Endothelial cell of umbilical vein (primary cell): ENCODE measurements around the gene GAD2. TPM values are rescaled to one million over a fixed set of nuclear protein-coding genes. Genes with fewer than 3 reads are reported as not detected.

Experiments
- BruUV-seq: library from RNA; stranded (reverse); fragments of 400-500 nt; replicated peaks from 2 replicates; lab custom pipeline; 2021; lab: Mats Ljungman, UMichigan
- CTCF ChIA-PET: fragments of 300-600, 350-600 bp; sonication (Branson Sonifier 250); formaldehyde crosslinking; loops from one replicate; lab custom pipeline; 2021; ENCODE audit warnings: antibody characterized with exemption, inconsistent platforms; lab: Charles Lee
- POLR2A ChIA-PET: fragments of 300-600, 350-600 bp; sonication (Branson Sonifier 250); formaldehyde crosslinking; loops from one replicate; lab custom pipeline; 2021; ENCODE audit warnings: antibody characterized with exemption, inconsistent platforms; lab: Charles Lee
- DNase-seq: peaks from one replicate; pipeline ENCODE4 v3.0.0-alpha.2; 2011; ENCODE audit warnings: low read depth, low spot score
- FAIRE-seq: peaks from 2 replicates; lab custom pipeline; 2011; peaks lifted over from hg19 to GRCh38; lab: Jason Lieb, UNC
- H2AFZ ChIP-seq: 2 replicates; pipeline ENCODE4 v1.6.0; 2012; ENCODE audit warnings: low read depth, low read length, control low read depth, inconsistent platforms
- H3K27ac ChIP-seq: 2 replicates; pipeline ENCODE4 v1.5.1; 2011; ENCODE audit warnings: low read depth, mild to moderate bottlenecking, control low read depth, low read length, moderate library complexity; ENCODE audit not compliant: insufficient read depth
- H3K27me3 ChIP-seq, 2 experiments: 2 replicates each; pipeline versions ENCODE4 v1.6.0 to v1.6.1; 2011; ENCODE audit warnings: low read length in 2 of 2, mixed read lengths in 1 of 2; ENCODE audit not compliant: control insufficient read depth in 2 of 2, insufficient read depth in 2 of 2
- H3K36me3 ChIP-seq, 2 experiments: 2 replicates in 1 of 2; 3 replicates in 1 of 2; pipeline ENCODE4 v1.5.1; 2011; ENCODE audit warnings: low read length in 2 of 2, mild to moderate bottlenecking in 1 of 2, moderate library complexity in 1 of 2; ENCODE audit not compliant: control insufficient read depth in 2 of 2, insufficient read depth in 2 of 2; ENCODE audit errors: extremely low read depth in 1 of 2
- H3K4me1 ChIP-seq: 3 replicates; pipeline ENCODE4 v1.5.1; 2011; ENCODE audit warnings: mild to moderate bottlenecking, low read length; ENCODE audit not compliant: control insufficient read depth, insufficient read depth; ENCODE audit errors: extremely low read depth
- H3K4me2 ChIP-seq: 2 replicates; pipeline ENCODE4 v1.6.1; 2011; ENCODE audit warnings: low read length, control low read depth, mixed read lengths; ENCODE audit not compliant: insufficient read depth
- H3K4me3 ChIP-seq, 3 experiments: fragments of 200-600 bp in 1 of 3; sonication (generic), shearing (Covaris generic) in 1 of 3; replicated peaks in 1 of 3; 2 replicates each; pipeline ENCODE4 v1.5.1; 2011 to 2016; ENCODE audit warnings: control low read depth in 3 of 3, low read length in 3 of 3, mild to moderate bottlenecking in 2 of 3, inconsistent platforms in 1 of 3, low read depth in 1 of 3, moderate library complexity in 1 of 3; ENCODE audit not compliant: insufficient read depth in 1 of 3
- H3K79me2 ChIP-seq: 2 replicates; pipeline ENCODE4 v1.6.0; 2012; ENCODE audit warnings: low read length, inconsistent platforms; ENCODE audit not compliant: control insufficient read depth, insufficient read depth
- H3K9ac ChIP-seq: replicated peaks from 2 replicates; pipeline ENCODE3; 2011; ENCODE audit warnings: low read length, control low read depth; ENCODE audit not compliant: insufficient read depth; ENCODE audit errors: extremely low read depth
- H3K9me1 ChIP-seq: replicated peaks from 3 replicates; pipeline ENCODE4 v1.6.0; 2011; ENCODE audit warnings: mild to moderate bottlenecking, low read length; ENCODE audit not compliant: control insufficient read depth, insufficient read depth; ENCODE audit errors: extremely low read depth
- H3K9me3 ChIP-seq: replicated peaks from 2 replicates; pipeline ENCODE4 v1.5.1; 2012; ENCODE audit warnings: low read length, inconsistent platforms; ENCODE audit not compliant: control insufficient read depth, insufficient read depth
- H4K20me1 ChIP-seq: replicated peaks from 2 replicates; pipeline ENCODE3; 2011; ENCODE audit warnings: mild to moderate bottlenecking, low read length; ENCODE audit not compliant: control insufficient read depth, insufficient read depth; ENCODE audit errors: extremely low read depth
- EZH2 ChIP-seq: IDR thresholded peaks from 2 replicates; pipeline ENCODE4 v1.6.1; 2012; ENCODE audit warnings: borderline replicate concordance, low read depth, mild to moderate bottlenecking, moderate library complexity, low read length, inconsistent platforms; ENCODE audit not compliant: severe bottlenecking
- FOS ChIP-seq: IDR thresholded peaks from 2 replicates; pipeline ENCODE4 v1.6.1; 2011; ENCODE audit warnings: mild to moderate bottlenecking, low read length, moderate library complexity, borderline replicate concordance; ENCODE audit not compliant: insufficient read depth
- GATA2 ChIP-seq: IDR thresholded peaks from 2 replicates; pipeline ENCODE4 v1.7.0; 2011; ENCODE audit warnings: low read depth, mild to moderate bottlenecking, moderate library complexity, mixed read lengths, low read length; ENCODE audit not compliant: insufficient read length, insufficient read depth
- JUN ChIP-seq: IDR thresholded peaks from 2 replicates; pipeline ENCODE4 v1.6.1; 2011; ENCODE audit warnings: borderline replicate concordance, low read depth; ENCODE audit not compliant: insufficient read length, insufficient read depth
- MYC ChIP-seq: IDR thresholded peaks from one replicate; pipeline ENCODE4 v1.6.1; 2011; ENCODE audit warnings: mild to moderate bottlenecking, low read depth, low read length
- POLR2A ChIP-seq: IDR thresholded peaks from 2 replicates; pipeline ENCODE4 v1.6.1; 2012; ENCODE audit warnings: low read depth, mild to moderate bottlenecking, control low read depth, low read length
- POLR2AphosphoS5 ChIP-seq: IDR thresholded peaks from 2 replicates; pipeline ENCODE4 v1.6.1; 2012; ENCODE audit warnings: low read depth, mild to moderate bottlenecking, control low read depth, low read length, moderate library complexity; ENCODE audit not compliant: insufficient read depth
- dilution Hi-C: fragments of 300-500 bp; cut with MboI; formaldehyde crosslinking; loops from one replicate; pipeline ENCODE4 v1.15.0; 2019; ENCODE audit warnings: low sequenced_read_pairs; ENCODE audit not compliant: extremely low pct_ligation_motif_present
- intact Hi-C: fragments of 100-400 bp; cut with micrococcal nuclease; formaldehyde crosslinking; loops from one replicate; pipeline ENCODE4 v1.10.0; 2022
- polyA plus RNA-seq, 4 experiments: library from polyadenylated mRNA; depleted of rRNA in 3 of 4; stranded (reverse) in 3 of 4; unstranded in 1 of 4; fragments of >200 nt; gene quantifications; 2 replicates each; pipeline versions ENCODE4 v1.2.1 to v1.2.3, GENCODE V29; 2011 to 2012; ENCODE audit warnings: missing spikeins in 1 of 4
- total RNA-seq: library from RNA; stranded (reverse); gene quantifications from 2 replicates; pipeline ENCODE4 v1.2.3, GENCODE V29; 2021
- TF ChIP-seq, protein P1 (sequence below): IDR thresholded peaks from 2 replicates; pipeline ENCODE4 v1.6.1; 2011; ENCODE audit not compliant: insufficient read depth, insufficient read length
- TF ChIP-seq, protein P2 (sequence below), 2 donors: IDR thresholded peaks; 1 replicate in 1 of 2; 2 replicates in 1 of 2; pipeline ENCODE4 v1.5.1; 2011; ENCODE audit warnings: low read length in 2 of 2, mild to moderate bottlenecking in 2 of 2, moderate library complexity in 2 of 2, control low read depth in 1 of 2, inconsistent platforms in 1 of 2, low read depth in 1 of 2; ENCODE audit not compliant: insufficient read depth in 1 of 2; ENCODE audit errors: extremely low read depth in 1 of 2

GAD2 gene
- total and polyA plus RNA-seq, 2 donors (not counting 3 experiments of a cell fraction or from before 2014, with no cell fraction given) = not detected

DNA sequence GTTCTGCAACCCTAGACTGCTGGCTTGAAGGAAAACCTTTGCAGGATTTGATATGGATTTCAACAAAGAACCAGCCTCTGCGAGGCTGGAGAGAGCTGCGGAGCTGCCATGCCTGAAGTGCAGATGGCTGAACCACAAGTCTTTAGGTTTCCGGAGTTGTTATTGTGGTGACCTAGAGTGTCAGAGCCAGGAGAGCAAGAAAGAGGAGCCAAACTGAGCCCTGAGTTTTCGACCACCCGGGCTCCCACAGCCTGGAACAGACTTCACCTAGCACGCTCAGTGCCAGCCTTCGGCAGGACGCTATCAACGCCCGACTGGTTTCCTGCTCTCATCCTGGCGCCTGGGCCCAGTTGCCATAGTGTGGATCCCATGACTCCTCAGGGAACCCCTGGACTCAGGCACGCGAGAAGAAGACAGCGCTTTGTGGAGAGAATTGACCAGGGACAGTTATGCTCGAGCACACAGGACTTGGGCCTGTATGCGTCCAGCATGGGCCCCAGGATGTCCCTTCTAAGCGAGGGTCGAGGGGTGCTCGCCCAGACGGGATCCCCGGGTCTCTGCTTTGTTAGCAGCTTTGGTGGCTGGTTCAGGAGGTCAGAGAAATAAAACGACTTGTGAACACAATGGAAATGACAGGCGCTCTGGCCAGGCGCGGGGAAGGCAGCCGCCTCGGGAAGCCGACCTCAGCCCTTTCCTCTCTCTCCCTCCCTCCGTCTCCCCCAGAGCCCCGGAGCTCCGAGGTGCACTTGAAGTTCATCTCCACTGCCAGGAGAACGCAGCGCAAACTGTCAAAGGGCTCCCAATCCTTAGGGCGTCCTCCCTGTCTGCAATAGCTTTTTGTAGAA, 1.8 kb upstream of the GAD2 start:
- CTCF ChIA-PET = no interaction called here
- POLR2A ChIA-PET = no interaction called here
- Histone ChIP-seq H3K9me3 (no peaks in the 10 kb centered on the region), H3K9ac (no peak overlapping the region), H3K9me1 (no peaks in the 10 kb centered on the region), H2AFZ (no peak overlapping the region), H3K4me3 (no peak overlapping the region), H3K27me3 (peaks cover 27 to 51% of the 10 kb centered on the region in 2 experiments), H3K27ac (no peak overlapping the region), H3K36me3 (no peaks in the 10 kb centered on the region), H3K4me2 (no peak overlapping the region), H4K20me1 (no peaks in the 10 kb centered on the region), H3K4me1 (no peaks in the 10 kb centered on the region), H3K79me2 (no peaks in the 10 kb centered on the region)
- intact Hi-C loops = no loop called here
- dilution Hi-C loops = no loop called here
- DNase-seq (no peak), FAIRE-seq (no peak)
- BruUV-seq = no TSS peak
- no peak for TF ChIP-seq EZH2
- TF ChIP-seq POLR2AphosphoS5 = no peak
- TF ChIP-seq, protein P1, sequence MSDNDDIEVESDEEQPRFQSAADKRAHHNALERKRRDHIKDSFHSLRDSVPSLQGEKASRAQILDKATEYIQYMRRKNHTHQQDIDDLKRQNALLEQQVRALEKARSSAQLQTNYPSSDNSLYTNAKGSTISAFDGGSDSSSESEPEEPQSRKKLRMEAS = no peak
- TF ChIP-seq MYC = no peak
- no peak for TF ChIP-seq FOS
- TF ChIP-seq, protein P2, sequence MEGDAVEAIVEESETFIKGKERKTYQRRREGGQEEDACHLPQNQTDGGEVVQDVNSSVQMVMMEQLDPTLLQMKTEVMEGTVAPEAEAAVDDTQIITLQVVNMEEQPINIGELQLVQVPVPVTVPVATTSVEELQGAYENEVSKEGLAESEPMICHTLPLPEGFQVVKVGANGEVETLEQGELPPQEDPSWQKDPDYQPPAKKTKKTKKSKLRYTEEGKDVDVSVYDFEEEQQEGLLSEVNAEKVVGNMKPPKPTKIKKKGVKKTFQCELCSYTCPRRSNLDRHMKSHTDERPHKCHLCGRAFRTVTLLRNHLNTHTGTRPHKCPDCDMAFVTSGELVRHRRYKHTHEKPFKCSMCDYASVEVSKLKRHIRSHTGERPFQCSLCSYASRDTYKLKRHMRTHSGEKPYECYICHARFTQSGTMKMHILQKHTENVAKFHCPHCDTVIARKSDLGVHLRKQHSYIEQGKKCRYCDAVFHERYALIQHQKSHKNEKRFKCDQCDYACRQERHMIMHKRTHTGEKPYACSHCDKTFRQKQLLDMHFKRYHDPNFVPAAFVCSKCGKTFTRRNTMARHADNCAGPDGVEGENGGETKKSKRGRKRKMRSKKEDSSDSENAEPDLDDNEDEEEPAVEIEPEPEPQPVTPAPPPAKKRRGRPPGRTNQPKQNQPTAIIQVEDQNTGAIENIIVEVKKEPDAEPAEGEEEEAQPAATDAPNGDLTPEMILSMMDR (IDR thresholded peaks at IDR 0.05; ENCODE audit: extremely low read depth in 1 of 2, insufficient read depth in 1 of 2, low read depth in 1 of 2, low read length in 2 of 2) = no peak
- no peak for TF ChIP-seq GATA2
- no peak for TF ChIP-seq JUN
- no peak for TF ChIP-seq POLR2A
